ENCODE measurements around the gene KIF1A. TPM values are rescaled to one million over a fixed set of nuclear protein-coding genes. Genes with fewer than 3 reads are reported as not detected.

Gene KIF1A
- total RNA-seq, 1 donor from 2014 or later: 90.9 TPM

- no peak for DNase-seq (ENCODE audit: low read depth, low spot score)
- peaks cover 33% of the 10 kb centered on the region for H3K27me3 Mint-ChIP-seq (ENCODE audit: low read depth)
- H3K9me3 Mint-ChIP-seq: peaks cover 9% of the 10 kb centered on the region
- H3K36me3 Mint-ChIP-seq (ENCODE audit: low read depth): peaks cover 9% of the 10 kb centered on the region
- no peak overlapping the region for H3K27ac Mint-ChIP-seq (ENCODE audit: unreplicated experiment)
- H3K4me3 Mint-ChIP-seq: peak overlapping the region; percentile 85
- TF ChIP-seq, protein P1, sequence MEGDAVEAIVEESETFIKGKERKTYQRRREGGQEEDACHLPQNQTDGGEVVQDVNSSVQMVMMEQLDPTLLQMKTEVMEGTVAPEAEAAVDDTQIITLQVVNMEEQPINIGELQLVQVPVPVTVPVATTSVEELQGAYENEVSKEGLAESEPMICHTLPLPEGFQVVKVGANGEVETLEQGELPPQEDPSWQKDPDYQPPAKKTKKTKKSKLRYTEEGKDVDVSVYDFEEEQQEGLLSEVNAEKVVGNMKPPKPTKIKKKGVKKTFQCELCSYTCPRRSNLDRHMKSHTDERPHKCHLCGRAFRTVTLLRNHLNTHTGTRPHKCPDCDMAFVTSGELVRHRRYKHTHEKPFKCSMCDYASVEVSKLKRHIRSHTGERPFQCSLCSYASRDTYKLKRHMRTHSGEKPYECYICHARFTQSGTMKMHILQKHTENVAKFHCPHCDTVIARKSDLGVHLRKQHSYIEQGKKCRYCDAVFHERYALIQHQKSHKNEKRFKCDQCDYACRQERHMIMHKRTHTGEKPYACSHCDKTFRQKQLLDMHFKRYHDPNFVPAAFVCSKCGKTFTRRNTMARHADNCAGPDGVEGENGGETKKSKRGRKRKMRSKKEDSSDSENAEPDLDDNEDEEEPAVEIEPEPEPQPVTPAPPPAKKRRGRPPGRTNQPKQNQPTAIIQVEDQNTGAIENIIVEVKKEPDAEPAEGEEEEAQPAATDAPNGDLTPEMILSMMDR (conservative IDR thresholded peaks at IDR 0.05): no peak
- peaks cover 16% of the 10 kb centered on the region for H3K4me1 Mint-ChIP-seq
Measured at GRCh38 chr2:240818293-240819125, 1.5 kb downstream of the KIF1A start.

DNA sequence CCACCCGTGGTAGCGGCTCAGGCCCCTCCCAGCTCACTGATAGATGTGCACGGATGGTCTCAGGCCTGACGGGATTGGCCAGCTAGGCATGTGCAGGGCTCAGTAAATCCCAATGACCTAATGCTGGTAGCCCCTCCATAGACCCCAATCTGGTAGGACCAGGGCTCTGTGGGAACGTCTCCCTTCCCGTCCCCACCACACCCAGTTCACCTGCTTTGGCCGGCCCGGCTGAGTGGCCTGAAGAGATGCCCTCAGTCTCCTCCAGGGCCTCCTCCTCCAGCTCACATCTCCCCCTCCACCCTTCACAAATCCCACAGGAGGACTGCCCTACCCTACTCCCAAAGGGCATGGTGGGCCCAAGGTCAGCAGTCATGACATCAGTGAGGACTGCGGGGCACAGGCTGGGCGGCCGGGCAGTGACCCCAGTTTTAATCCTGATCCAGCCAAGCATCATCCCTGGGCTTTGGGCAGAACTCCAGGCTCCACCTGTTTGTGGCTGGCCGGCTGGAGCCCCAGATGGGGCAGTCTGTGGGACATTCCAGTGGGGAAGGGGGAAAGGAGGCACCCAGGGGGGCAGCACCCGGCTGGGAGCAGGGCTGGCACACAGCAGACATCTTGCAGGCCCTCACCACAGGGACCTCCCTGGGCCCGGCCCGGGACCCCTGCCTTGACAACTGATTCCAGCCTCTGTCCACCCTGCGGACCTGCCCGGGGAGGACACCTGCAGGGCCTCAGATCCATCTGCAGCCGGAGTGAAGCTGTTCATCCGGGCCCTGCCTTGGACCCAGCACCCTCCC lies 2.3 kb downstream of the KIF1A start:
- TF ChIP-seq, protein P1 (conservative IDR thresholded peaks at IDR 0.05): no peak
- no peak for DNase-seq (ENCODE audit: low read depth, low spot score)
- Mint-ChIP-seq H3K4me3 (peak overlapping the region; percentile 85), H3K27ac (ENCODE audit: unreplicated experiment) (no peak overlapping the region), H3K4me1 (peaks cover 16% of the 10 kb centered on the region), H3K27me3 (ENCODE audit: low read depth) (peaks cover 27% of the 10 kb centered on the region), H3K9me3 (peaks cover 9% of the 10 kb centered on the region), H3K36me3 (ENCODE audit: low read depth) (peaks cover 13% of the 10 kb centered on the region)

DNA sequence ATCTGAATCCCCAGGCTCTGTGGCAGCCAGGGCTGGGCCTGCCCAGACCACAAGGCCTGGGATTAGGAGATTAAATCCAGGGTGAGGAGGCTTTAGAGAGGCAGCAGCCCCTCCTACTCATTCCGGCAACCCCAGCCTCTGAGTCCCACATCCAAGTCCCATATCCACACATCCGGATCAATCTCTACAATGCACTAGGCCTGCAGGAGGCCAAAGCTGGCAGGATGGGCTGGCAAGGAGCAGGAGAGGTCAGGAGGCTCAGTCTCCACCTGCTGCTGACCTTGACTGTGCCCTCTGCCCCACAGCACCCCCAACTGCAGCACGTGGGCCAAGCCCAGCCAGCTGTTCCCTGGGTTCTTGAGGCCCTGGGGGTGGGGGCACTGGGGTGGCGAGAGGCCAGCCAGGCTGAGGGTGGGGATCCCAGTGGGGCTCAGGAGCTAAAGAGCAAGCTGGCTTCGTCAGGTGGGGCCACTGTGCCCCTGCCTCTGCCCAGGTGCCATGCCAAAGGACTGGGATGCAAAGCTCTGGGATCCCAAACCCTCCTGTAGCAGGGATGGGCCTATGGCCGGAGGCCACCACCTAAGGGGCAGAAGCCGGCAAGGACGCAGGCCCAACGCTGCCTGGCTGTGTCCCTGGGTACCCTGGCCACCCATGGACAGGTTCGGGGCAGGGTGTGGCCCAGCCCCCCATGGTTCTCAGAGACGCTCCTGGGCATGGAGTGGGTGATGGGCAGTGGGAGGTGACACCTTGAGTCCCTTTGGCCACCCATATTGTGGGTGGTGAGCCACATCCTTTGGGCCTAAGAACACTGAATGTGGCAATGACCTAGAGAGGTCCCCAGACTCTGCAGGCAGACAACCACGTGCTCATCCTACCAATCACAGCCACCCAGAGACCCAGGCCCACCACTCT lies 3.2 kb downstream of the KIF1A start:
- Mint-ChIP-seq H3K27me3 (ENCODE audit: low read depth) (peaks cover 18% of the 10 kb centered on the region), H3K9me3 (peaks cover 9% of the 10 kb centered on the region), H3K27ac (ENCODE audit: unreplicated experiment) (no peak overlapping the region), H3K4me3 (peak overlapping the region; percentile 73), H3K36me3 (ENCODE audit: low read depth) (peaks cover 20% of the 10 kb centered on the region), H3K4me1 (peaks cover 11% of the 10 kb centered on the region)
- TF ChIP-seq, protein P1 (conservative IDR thresholded peaks at IDR 0.05): no peak
- DNase-seq (ENCODE audit: low read depth, low spot score): no peak

GRCh38 chr2:240815761-240816583 lies 4.0 kb downstream of the KIF1A start:
- Mint-ChIP-seq H3K9me3 (peaks cover 9% of the 10 kb centered on the region), H3K4me3 (peak overlapping the region; percentile 73), H3K27me3 (ENCODE audit: low read depth) (peaks cover 9% of the 10 kb centered on the region), H3K4me1 (peaks cover 4% of the 10 kb centered on the region), H3K27ac (ENCODE audit: unreplicated experiment) (peak overlapping the region; percentile 83), H3K36me3 (ENCODE audit: low read depth) (peaks cover 29% of the 10 kb centered on the region)
- TF ChIP-seq, protein P1 (conservative IDR thresholded peaks at IDR 0.05): no peak
- DNase-seq (ENCODE audit: low read depth, low spot score): no peak

Data from neural crest cell (in vitro differentiated cells).